ENCODE measurements around the gene MIX23.
A peak's percentile ranks its signal among the peaks of the same experiment; 100 is the strongest.

DNA sequence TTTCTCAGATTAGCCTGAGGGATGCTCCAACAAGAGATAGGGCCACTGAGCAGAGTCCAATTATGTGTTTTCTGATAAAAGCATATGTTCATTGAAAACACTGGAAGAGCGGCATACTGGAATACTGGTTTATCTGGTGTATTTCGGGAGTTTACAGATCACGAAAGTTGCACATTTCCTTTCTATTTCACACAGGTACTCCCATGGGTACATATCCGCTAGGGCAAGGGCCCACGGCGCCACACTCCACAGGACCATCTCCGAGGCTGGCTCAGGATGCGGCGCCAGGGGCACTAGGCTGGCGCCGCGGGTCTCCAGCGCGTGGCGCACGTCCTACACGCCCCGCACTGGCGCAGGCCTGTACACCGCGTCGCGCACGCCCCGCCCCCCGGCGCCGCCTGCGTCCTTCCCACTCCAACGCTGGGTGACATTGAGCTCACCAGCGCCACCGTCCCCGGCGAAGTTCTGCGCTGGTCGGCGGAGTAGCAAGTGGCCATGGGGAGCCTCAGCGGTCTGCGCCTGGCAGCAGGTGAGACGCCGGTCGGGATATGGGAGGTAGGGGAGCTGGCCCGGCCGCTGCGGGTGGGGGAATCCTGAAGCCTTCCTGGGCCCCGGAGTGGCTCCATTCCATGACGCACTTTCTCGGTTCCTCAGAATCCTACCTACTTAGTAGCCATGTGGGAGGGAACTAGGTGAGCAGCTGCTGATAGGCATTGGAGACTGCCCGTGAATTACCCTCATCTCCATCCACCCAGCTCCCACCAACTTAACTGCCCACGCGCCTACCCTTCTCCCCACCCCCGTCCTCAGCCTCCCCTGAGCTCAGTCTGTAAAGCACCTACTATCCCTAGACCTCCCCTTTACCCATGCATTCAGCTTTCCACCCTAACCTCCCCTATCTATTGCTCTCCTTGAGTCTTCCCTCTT, 1.0 kb upstream of the MIX23 start, which contains the start of gene FAM162A:
- TF ChIP-seq, protein P1, sequence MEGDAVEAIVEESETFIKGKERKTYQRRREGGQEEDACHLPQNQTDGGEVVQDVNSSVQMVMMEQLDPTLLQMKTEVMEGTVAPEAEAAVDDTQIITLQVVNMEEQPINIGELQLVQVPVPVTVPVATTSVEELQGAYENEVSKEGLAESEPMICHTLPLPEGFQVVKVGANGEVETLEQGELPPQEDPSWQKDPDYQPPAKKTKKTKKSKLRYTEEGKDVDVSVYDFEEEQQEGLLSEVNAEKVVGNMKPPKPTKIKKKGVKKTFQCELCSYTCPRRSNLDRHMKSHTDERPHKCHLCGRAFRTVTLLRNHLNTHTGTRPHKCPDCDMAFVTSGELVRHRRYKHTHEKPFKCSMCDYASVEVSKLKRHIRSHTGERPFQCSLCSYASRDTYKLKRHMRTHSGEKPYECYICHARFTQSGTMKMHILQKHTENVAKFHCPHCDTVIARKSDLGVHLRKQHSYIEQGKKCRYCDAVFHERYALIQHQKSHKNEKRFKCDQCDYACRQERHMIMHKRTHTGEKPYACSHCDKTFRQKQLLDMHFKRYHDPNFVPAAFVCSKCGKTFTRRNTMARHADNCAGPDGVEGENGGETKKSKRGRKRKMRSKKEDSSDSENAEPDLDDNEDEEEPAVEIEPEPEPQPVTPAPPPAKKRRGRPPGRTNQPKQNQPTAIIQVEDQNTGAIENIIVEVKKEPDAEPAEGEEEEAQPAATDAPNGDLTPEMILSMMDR (IDR thresholded peaks at IDR 0.05): no peak
- peak in 1 of 2 donors; percentile 43 for TF ChIP-seq POLR2A (IDR thresholded peaks at IDR 0.05)
